HL-60/S4 (cell line): Measurements from ENCODE around the gene EPB41L3.

Source experiments
- in situ Hi-C: fragments of 300-500 bp; cut with MboI; formaldehyde crosslinking; loops from 2 replicates; pipeline ENCODE4 v1.14.3; 2022; ENCODE audit warnings: low sequenced_read_pairs

The EPB41L3 gene

DNA sequence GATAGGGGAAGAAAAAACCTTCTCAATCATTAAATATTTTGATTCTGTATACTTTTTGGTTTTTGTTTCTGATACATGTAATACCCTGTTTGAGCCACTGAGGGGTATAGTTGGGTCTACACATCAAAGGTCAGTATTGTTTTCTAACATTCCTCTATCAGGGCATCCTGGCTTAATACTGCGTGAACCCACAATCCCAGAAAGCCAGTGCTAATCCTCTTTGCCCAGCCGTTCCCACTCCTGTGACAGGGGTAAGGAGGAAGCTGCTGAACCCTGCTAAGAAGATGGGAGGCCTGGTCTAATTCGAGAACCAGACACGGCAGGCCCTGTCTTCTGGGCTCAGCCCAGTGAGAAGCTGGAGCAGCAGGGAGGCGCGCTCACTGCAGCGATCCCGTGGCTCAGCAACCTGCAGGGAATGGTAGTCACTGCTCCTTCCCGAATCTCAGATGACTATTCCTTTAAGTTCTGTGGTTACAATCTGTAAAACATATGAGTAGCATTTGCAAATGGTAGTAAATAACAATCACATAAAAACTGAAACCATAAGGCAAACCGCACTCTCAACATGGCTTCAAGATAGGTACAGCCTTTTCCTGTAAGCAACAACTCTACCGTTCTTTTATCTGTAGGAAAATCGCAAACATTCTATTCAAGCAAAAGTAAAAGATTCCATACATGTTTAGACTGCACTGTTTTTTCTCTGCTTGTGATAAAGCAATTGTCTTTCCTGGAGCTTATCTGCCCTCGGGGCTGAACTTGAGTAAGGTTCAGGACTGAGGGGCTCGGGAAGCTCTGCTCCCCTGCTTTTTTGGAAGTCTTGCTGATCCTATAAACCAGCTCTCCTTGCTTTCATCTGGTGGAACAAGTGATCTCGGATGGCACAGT, 87.0 kb downstream of the EPB41L3 start:
- in situ Hi-C loops = no loop called here

DNA sequence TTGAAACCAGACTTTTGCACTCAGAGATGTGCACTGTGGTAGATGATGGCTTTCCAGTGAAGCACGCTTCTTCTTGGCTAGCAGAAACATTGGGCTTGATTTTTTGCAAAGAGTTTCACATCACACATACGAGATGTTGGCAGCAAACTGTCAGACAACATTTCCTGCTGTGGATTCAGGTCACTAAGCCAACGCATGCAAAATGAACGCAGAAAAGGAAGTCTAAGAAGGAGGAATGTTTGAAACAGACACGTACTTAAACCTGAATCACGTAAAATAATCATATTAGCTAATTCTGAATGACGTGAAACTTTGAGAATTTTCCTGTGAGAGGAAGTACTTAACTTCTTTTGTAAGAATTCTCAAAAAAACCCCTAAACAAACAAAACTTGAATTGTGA, 88.1 kb downstream of the EPB41L3 start:
- in situ Hi-C loops = no loop called here

DNA sequence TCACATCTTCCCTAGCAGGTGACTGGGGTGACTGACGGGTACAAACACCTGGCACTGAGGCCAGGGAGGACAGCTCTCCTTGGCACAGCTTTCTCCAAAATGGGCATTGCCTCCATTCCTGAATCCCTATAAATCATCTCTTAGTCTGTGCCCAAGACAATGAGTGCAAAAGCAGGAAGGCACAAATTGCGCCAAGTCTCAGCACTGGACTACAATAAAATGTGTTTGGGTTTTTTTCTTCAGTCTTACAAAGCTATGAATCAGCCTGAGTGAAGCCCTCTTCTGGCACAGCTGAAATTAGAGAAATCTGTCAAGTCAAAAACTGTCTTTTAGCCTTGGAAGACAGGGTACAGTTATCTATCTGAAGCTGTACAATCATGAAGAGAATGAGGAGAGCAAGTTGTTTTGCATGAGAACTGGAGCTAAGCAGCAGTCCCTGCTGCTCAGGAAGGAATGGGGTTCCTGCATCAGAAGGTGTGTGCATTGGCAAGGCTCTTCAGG, 90.8 kb downstream of the EPB41L3 start:
- in situ Hi-C loops = no loop called here

DNA sequence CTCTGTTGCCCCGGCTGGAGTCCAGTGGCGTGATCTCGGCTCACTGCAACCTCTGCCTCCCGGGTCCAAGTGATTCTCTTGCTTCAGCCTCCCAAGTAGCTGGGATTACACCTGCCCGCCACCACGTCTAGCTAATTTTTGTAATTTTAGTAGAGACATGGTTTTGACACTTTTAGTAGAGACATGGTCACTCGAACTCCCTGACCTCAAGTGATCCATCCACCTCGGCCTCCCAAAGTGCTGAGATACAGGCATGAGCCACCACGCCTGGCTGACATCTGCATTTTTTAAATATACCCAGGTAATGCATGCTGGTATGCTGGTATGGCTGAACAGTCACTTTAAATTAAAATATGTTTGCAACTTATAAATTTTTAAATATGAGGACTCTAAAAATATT, 91.9 kb downstream of the EPB41L3 start:
- in situ Hi-C loops = no loop called here

DNA sequence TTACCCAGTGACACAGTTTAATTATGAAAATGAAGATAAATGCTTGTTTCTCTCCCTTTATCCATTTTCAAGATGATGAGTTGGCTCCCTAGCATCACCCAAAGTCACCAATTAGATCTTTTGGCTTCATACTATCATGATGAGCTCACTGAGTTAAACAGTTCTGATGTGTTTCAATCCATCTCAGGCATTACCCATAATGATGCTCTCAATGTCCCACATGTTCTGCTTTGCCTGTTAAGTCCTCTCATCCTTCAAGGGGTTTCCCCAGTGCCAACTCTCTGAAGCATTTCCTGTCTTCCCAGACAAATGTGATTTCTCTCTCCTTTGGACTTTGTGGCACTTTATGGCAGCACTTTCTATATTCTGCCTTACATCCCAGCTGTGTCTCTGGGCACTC, 92.6 kb downstream of the EPB41L3 start:
- in situ Hi-C loops = no loop called here

DNA sequence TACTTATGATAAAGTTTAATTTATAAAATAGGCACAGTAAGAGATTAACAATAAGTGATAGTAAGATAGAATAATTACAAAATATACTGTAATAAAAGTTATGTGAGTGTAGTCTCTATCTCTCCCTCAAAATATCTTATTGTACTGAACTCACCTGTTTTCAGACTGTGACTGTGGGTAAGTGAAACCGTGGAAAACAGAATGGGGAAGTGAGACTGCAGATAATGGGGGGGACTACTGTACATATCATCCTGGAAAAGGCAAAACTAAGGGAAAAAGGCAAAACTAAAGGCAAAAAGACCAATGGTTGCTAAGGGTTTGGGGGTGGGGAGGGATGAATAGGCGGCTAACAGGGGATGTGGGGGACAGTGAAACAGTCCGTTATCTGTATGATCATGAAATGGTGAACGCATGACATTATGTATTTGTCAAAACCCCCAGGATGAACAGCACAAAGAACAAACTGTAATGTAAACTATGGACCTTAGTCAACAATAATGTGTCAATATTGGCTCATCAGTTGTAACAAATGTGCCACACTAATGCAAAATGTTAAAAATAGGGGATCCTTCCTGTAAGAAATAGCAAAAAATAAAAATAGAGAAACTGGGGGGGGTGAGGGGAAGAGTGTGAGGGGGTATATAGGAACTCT, 93.8 kb downstream of the EPB41L3 start:
- in situ Hi-C loops = no loop called here

DNA sequence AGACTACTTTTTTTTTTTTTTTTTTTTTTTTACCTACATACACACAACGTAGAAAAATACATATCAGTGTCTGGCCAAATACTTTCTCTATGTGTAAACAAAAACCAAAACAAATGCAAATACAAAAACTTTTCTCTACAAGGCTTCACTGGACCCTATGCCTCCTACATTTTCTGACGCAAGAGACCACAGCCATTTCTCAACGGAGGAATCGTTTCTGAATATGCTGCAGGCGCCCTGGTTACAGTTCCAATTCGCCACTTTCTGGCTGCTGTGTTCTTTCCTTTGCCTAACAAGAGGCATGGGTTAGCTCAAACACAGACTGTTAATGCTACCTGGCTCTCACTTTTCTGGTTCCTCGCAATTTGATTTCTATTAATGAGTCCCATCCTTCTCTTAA, 96.4 kb downstream of the EPB41L3 start:
- in situ Hi-C loops = no loop called here

DNA sequence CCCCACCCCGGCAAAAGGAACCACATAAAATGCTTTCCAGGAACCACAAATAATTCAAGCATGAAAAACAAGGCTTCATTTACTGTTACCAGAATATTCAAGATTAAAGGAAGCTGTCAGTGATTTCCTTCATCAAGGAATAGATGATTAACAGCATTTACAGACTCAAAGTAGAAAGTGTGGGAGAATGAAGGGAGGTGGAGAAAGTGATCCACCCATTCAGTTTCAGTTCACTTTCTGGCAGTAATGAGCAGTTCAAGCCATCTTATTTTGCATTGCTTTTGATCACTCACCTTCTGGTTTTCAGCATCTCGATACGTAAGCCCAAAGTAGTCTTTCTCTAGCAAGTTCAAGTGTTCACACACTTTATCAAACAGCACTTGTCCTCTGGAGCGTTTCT, 99.0 kb downstream of the EPB41L3 start:
- in situ Hi-C loops = no loop called here

DNA sequence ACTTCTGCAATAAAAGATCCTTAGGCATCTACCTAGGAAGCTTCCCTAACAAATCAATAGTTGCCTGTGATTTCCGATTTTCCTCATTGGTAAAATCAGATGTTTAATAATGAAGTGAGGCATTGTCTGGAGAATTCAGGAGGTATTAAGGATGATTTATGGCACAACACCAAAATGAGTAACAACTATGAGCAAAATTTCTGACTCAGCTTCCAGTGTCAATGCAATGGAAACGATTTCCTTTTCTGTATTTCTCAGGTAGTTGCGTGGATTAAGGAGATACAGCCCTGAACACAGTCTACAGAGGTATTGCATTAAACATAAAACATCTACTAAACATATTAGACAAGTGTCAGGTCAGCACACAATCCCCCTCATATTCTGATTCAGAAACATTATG, 99.5 kb downstream of the EPB41L3 start:
- in situ Hi-C loops = no loop called here

DNA sequence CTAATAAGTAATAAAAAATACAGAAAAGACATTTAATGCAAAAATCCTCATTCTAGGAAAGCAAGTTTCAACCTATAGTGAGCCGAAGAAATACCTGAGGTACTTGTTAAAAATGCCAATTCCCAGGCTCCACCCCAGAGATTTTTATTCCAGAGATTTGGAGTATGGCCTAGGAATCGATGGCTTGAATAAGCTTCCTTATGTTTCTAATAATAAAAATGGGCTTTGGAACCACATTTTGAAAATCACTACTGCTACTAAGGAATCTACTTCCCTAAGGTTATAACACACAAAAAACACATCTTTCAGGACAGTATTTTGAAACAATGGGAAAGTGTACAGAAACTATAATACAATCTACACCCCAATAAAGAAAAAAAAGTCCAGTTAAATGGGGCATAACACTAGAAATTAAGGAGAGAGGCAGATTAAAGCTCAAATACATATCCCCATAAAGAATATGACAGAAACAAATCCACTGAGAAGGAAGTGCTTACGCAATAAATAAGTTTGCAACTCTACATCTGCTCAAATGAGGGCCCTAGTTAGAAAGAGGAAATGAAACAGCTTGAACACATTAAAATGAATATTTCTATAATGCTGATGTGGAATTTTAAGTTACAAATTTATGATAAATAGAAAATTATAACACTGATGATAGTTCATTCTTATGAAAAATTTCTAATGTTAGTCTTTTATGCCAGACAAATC, 103.7 kb downstream of the EPB41L3 start:
- in situ Hi-C loops = no loop called here

DNA sequence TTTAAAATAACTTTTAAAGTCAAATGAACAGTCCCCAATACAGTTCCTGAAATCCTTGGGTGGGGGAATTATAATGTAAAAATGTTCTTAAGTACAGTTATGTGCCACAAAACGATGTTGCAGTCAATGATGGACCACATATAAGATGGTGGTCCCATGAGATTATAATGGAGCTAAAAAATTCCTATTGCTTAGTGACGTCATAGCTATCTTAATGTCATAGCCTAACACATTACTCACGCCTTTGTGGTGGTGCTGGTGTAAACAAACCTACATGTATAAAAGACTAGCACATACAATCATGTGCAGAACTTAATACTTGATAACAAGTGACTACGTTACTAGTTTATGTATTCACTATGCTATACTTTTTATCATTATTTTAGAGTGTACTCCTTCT, 109.4 kb downstream of the EPB41L3 start:
- in situ Hi-C loops = no loop called here

DNA sequence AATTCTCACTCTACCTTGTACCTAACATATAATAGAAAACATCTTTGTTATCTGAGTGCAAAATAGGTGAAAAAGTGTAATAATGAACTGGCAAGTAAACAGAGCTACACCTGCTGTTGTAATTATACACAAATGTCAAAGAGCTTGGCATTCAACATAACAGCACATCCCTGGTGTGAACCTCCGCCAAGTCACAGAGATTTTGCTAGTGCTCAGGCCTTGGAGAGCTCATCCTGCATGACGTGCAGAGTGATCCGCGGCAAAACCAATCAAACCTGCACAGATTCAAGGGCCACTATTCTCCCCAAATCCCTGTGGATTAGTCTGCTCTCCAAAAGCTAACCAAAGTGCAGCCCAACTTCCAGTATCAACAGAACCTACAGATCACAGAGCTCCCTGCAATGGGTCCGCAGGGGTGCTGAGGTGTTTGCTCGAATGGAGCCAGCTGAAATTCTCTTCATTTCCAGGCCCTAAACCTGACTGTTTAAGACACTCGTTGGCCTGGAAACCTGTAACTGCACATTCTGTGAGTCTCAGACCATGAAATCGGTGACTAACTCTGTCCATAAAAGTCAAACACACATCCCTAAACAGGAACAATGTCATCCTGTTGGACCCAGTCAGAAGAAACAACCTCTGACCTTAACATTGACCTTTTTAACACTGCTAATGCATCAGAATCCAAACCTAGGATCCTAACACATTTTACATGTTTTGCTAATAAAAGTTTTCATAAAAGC, 111.8 kb downstream of the EPB41L3 start:
- in situ Hi-C loops = no loop called here

DNA sequence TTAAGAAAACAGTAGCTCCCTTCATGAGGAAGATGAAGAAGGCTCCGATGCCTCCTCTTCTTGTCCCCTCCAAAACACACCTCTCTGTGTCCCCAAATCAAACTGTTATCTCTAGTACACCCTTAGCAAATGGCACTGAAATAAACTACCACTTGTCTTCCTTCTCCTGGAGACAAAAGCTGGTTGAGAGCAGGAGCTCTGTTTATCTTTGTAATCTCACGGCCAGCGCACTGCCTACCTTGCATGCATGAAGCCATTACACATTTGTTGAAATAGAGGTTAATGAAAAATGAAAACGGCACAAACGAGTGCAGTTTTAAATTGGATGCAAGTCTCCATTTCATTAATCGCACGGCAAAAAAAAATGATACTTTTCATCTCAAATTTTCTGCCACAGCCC, 113.7 kb downstream of the EPB41L3 start:
- in situ Hi-C loops = no loop called here

DNA sequence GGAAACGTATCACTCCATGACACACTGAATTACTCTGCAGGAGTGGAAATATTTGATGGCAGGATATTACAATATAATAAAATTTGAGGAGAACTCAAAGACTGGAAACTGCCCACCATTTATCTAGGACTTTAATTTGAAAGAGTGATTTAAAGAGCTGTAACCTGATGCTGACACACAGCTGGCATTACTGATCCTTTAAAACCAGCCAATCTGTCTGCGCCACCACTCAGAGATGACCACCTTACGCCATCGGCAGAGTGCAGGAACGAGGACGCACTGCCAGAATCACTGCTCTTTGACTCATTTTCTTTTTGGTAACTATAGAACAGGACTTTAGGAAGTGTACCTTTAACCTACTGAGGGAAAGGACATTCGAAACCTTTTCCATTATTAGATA, 114.1 kb downstream of the EPB41L3 start:
- in situ Hi-C loops = no loop called here

DNA sequence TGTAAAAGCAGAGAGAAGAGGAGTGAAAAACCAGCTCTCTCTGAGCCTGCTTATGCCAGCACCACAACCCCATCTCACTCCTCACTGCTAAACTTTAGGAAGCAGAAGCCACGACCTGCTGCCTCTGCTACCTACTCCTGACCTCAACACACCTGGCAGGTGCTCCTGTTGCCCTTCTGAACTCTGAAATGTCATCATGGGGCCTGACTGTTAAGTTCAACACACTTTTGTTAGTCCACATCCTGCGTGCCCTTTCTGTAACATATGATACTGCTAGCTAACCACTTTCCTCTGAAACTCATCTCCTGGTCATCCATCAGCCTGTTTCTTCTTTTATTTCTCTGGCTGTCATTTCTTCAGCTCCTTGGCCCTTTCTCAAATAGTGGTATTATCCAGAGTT, 118.1 kb downstream of the EPB41L3 start:
- in situ Hi-C loops = no loop called here

DNA sequence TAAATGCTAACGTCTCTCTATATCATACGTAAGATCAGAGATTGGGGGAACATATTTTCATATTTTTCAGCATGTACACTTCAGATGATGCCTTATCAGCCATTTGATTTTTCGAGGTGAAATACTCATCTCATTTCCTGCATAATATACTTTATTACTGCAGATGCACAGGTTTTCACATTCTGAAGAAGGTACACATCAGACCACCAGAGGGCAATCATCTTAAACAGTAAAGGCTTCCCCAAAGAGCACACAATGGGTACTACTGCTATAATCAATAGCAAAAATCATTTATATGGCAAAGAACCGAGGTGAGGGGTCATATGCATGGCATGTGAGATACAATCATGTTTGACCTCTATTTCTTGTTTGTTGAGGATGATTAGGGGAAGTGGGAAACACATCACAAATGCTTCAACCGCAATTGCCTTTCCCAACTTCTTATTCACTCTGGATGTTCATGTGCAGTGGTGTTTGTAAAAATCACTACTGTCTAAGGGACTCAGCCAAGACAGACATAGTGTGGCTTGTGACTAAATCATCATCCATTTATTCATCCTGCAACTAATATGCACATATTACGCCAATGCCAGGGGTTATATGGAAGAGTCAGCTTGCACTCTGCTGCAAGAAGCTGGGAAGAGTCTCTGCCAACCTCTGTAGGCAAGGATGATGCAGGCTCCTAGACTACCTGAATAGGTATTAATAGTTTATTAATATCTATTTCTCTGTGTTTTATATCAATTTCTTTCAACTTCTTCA, 118.7 kb downstream of the EPB41L3 start:
- in situ Hi-C loops = no loop called here

DNA sequence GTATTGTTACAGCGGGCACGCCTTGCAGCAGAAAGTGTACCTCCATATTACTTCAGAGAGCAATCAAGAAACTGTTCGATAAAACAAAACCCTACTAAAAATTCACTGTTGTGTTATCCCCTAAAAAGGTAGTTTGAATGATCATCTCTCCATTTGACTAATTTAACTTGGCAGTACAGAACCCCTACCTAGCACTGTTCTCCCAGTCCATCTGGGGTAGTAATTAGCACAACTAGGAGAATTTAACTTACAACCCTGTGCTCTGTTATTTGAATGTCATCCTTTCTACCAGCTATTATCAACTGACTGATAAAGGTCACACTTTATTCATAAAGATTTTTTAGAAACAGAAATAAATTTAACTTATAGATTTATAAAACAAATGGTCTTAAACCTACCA, 121.2 kb downstream of the EPB41L3 start:
- in situ Hi-C loops = no loop called here

DNA sequence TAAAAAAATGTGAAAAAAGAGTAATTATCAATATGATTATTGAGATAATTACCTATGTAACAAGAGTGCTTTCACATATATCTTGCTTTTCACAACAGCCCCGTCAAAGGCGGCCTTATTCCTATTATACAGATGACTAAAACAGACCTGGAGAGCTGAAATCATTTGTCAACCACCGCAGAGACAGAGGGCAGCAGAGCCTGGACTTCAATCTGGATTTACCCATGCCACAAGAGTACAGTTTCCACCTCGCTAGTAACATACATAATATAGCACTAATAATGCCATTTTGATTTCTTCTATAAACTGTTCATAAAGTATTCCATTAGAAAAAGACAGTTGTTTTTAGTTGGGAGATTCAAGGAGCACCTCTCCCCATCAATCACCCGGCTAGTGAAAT, 121.8 kb downstream of the EPB41L3 start:
- in situ Hi-C loops = no loop called here

DNA sequence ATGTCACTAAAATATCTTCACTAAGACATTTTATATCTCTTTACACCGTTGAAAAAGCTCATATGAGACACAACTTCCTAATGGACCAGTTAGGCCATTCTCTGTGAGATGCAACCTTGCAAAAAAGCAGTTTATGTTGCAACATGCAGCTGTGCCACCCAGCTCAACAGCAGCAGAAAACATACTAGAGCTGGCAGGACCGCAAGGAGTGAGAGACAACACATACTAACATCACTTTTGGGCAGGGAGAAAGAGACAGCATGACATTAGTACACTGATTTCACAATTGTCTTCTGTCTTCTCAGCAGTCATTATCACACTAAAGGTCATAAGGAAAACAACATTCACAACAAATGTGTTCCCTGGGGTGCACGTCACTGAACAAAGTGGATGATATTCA, 122.9 kb downstream of the EPB41L3 start:
- in situ Hi-C loops = no loop called here

DNA sequence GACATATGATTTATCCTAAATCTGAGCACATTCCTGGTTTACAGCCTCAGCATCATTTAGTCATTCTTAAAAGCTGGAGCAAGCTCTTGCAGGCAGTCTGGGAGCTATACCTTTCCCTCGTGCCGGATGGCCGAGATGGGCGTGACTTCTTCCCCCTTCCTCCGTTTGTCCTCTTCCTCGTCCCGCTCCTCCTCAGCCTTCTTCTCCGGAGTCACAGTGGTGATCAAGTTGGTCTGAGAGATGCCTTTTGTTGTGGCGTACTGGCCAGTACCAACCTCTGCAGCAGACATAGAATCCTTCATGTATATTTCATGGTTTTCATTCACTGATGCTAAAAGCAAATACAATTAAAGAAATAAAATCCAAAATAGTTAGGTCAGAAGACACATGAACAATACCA, 124.2 kb downstream of the EPB41L3 start:
- in situ Hi-C loops = no loop called here
